ENCODE results near the gene TMEM165. TPM values are rescaled to one million over a fixed set of nuclear protein-coding genes. Genes with fewer than 3 reads are reported as not detected.

Gene TMEM165
- total RNA-seq, 1 experiment from 2014 or later = 146 TPM

GRCh38 chr4:55396308-55397125 lies 760 bp downstream of the TMEM165 start:
- in situ Hi-C loops (cut with HindIII; ENCODE audit: low pct_unique_long_range_greater_than_20kb, low sequenced_read_pairs) = no loop called here
- peak; percentile 59 for DNase-seq (ENCODE audit: low read depth)

- DNase-seq (ENCODE audit: low read depth) = no peak
- in situ Hi-C loops (cut with HindIII; ENCODE audit: low pct_unique_long_range_greater_than_20kb, low sequenced_read_pairs) = no loop called here
Observed at GRCh38 chr4:55397126-55397436, 1.3 kb downstream of the TMEM165 start.

- in situ Hi-C loops (cut with HindIII; ENCODE audit: low pct_unique_long_range_greater_than_20kb, low sequenced_read_pairs) = no loop called here
- peak; percentile 76 for DNase-seq (ENCODE audit: low read depth)
Observed at GRCh38 chr4:55397520-55398321, 2.0 kb downstream of the TMEM165 start.

GRCh38 chr4:55398461-55398860 lies 2.7 kb downstream of the TMEM165 start:
- DNase-seq (ENCODE audit: low read depth) = no peak
- in situ Hi-C loops (cut with HindIII; ENCODE audit: low pct_unique_long_range_greater_than_20kb, low sequenced_read_pairs) = no loop called here

GRCh38 chr4:55398966-55399365 lies 3.2 kb downstream of the TMEM165 start:
- in situ Hi-C loops (cut with HindIII; ENCODE audit: low pct_unique_long_range_greater_than_20kb, low sequenced_read_pairs) = no loop called here
- no peak for DNase-seq (ENCODE audit: low read depth)

DNA sequence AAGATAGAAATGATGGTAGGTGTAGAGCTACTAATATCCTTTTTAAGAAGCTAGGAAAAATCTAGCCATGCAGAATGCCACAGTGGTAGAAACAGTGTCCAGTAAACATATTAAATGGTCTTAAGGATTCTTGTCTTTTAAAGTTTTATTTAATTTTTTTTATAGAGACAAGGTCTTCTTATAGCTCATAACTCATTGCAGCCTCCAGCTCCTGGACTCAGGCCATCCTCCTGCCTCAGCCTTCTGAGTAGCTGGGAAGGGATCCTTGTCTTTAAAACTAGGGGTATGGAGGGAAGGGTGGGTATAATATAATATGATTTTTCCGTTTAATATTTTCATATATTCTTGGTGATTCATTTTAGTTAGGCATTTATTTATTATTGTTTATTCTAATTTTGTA lies 3.8 kb downstream of the TMEM165 start:
- no peak for DNase-seq (ENCODE audit: low read depth)

DNA sequence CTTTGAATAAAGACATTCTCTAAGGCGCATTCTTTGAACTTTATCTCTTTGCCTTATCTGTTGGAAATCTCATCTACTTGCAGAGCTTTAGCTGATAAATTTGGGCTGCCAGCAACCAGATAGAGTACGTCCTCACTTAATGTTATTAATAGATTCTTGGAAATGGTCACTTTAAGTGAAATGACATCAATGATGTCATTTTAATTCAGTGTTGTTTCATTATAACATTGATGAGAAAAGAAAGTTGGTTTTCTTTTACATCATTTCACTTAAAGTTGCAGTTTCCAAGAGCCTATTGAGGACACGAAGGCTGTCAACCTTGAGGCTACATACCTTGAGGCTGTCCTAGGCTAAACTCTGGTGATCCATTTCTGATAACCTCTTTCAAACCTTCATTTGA lies 9.3 kb downstream of the TMEM165 start:
- in situ Hi-C loops (cut with HindIII; ENCODE audit: low pct_unique_long_range_greater_than_20kb, low sequenced_read_pairs) = no loop called here
- no peak for DNase-seq (ENCODE audit: low read depth)

More for the DNA sequence above, 3.8 kb downstream of the TMEM165 start:
- in situ Hi-C loops (cut with HindIII; ENCODE audit: low pct_unique_long_range_greater_than_20kb, low sequenced_read_pairs) = no loop called here

DNA sequence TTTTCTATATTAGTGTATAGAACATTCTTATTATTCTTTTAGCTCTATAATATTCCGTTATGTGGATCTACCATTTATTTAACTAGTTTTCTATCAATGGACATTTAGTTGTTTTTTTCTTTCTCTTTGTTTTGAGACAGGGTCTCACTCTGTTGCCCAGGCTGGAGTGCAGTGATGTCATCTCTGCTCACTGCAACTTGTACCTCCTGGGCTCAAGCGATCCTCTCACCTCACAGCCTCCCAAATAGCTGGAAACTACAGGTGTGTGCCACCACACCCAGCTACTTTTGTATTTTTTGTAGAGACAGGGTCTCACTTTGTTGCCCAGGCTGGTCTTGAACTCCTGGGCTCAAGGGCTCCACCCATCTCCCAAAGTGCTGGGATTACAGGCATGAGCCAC lies 10.8 kb downstream of the TMEM165 start:
- in situ Hi-C loops (cut with HindIII; ENCODE audit: low pct_unique_long_range_greater_than_20kb, low sequenced_read_pairs) = no loop called here

DNA sequence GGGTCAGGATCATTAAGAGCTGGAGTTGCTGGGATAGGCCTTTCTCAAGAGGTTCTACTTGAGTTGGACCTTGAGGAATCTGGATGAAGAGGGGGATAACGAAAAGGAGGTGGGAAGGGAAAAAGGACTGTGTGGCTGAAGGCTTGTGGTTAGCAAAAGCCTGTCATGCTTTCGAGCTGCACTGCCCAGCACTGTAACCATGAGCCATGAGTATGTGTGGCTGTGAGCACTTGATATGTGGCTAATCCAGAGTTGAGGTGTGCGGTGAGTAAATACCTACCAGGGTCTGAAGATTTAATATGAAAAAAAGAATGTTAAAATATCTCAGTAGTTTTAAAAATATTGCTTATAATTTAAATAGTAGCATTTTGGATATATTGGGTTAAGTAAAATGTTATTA lies 11.4 kb downstream of the TMEM165 start:
- DNase-seq (ENCODE audit: low read depth) = no peak
- in situ Hi-C loops (cut with HindIII; ENCODE audit: low pct_unique_long_range_greater_than_20kb, low sequenced_read_pairs) = no loop called here

More for the DNA sequence above, 10.8 kb downstream of the TMEM165 start:
- no peak for DNase-seq (ENCODE audit: low read depth)

DNA sequence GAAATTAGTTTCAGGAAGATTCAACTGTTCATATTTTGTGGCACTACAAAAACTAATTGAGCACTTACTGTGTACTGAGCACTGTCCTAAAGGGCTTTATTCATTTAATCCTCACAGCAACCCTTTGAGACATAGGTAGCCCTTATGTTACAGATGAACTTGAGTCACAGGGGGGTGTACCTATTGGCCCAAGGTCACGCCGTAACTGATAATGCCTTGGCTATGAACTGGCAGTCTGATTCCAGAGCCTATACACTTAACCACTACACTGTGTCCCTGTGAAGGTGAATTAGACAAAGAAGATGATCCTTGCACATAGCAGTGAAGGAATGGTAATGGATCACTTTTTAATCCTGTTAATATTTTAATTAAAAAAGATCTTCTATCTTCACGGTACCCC lies 12.0 kb downstream of the TMEM165 start:
- in situ Hi-C loops (cut with HindIII; ENCODE audit: low pct_unique_long_range_greater_than_20kb, low sequenced_read_pairs) = no loop called here

DNA sequence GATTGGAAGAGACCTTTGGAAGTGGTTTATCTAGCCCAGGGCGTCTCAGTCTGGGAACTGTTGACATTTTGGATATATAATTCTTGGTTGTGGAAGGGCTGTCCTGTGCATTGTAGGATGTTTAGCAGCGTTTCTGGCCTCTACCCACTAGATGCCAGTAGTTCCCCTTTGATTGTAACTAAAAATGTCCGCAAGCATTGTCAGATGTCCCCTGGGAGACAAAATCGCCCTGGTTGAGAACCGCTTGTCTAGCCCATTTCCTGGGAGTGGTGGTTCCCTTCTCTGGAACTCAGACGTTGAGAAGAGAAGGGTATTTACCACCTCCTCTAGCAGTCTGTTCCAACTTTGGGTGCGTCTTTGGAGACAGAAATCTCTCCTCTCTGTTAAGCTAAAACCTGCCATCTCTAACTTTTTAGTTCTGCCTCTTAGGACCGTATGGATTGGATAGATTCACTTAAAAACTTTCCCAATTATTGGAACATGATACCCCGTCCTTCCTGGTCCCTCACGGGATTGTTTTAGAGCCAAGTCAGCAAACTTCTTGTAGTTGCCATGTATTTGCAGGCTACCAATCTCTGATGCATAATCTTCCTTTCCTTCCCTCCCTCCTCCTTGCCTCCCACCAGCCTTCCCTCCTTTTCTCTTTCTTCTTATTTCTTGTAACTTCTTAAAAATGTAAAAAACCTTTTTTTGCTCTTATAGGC lies 13.9 kb downstream of the TMEM165 start:
- DNase-seq (ENCODE audit: low read depth) = no peak
- in situ Hi-C loops (cut with HindIII; ENCODE audit: low pct_unique_long_range_greater_than_20kb, low sequenced_read_pairs) = no loop called here

More for the DNA sequence above, 12.0 kb downstream of the TMEM165 start:
- no peak for DNase-seq (ENCODE audit: low read depth)

- DNase-seq (ENCODE audit: low read depth) = no peak
- in situ Hi-C loops (cut with HindIII; ENCODE audit: low pct_unique_long_range_greater_than_20kb, low sequenced_read_pairs) = no loop called here
Observed at GRCh38 chr4:55410431-55410830, 14.7 kb downstream of the TMEM165 start.

- DNase-seq (ENCODE audit: low read depth) = no peak
- in situ Hi-C loops (cut with HindIII; ENCODE audit: low pct_unique_long_range_greater_than_20kb, low sequenced_read_pairs) = no loop called here
Observed at GRCh38 chr4:55411621-55412020, 15.9 kb downstream of the TMEM165 start.

DNA sequence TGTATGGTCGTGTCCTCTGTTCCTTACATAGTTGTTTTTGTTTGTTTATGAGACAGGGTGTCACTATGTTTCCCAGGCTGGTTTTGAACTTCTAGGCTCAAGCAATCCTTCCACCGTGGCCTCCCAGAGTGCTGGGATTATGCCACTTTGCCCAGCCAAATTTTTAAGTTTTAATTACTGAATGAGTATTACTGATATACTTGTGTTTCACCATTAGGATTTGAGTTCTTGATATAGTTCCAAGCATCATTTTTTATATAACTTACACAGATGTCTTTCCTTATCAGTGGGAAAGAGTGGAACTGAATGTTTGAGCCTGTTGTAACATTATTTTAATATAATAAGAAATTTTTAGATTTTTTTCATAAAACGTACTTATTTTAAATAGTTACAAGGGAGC lies 20.4 kb downstream of the TMEM165 start:
- DNase-seq (ENCODE audit: low read depth) = no peak
- in situ Hi-C loops (cut with HindIII; ENCODE audit: low pct_unique_long_range_greater_than_20kb, low sequenced_read_pairs) = no loop called here

DNA sequence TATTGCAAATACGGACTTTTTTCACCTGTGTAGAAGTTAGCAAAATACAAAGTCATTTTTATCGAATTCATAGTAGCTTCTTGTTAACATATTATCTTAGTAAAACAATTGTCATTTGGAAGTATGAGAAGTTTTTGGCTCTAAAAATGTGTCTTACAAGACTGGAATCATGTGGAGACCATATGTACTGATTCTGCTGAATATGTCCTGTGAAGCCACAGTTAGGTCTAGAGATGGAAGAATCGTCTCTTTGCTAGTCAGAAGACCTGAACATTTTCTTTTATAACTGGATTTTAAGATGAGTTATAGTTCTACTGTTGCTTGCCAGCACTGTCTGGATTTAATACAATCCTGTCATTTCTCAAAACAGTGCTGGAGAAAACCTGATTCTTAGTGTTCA lies 29.0 kb downstream of the TMEM165 start:
- no peak for DNase-seq (ENCODE audit: low read depth)
- in situ Hi-C loops (cut with HindIII; ENCODE audit: low pct_unique_long_range_greater_than_20kb, low sequenced_read_pairs) = no loop called here

DNA sequence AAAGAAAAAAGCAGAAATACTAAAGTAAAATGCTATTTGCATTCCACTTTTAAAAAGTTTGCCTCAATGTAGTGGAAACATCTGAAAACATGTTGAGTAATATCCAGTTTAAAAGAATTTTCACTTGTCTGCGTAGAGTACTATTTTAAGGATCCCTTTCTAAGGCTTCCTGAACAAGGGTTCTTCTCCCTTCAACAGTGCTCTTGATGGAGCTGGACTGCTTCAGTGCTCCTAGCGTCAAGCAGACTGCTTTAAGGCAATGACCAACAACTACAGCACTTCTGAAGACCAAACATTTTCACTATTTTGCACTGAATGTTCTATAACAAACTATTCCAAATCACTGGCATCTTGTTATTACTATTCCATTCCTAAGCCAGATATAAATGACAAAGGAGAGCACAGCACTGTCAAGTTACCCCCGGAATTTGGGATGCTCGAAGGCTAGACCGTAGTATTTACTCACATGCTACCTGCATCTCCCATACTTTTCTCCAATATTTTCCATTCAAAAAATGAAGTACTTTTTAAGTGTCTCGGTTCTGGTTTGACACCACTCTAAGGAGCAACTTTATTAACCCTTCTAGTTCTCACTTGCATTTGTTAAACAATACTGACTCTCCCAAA lies 36.1 kb downstream of the TMEM165 start:
- no peak for DNase-seq (ENCODE audit: low read depth)
- in situ Hi-C loops (cut with HindIII; ENCODE audit: low pct_unique_long_range_greater_than_20kb, low sequenced_read_pairs) = no loop called here

GRCh38 chr4:55435141-55435841 lies 39.5 kb downstream of the TMEM165 start:
- no peak for DNase-seq (ENCODE audit: low read depth)
- in situ Hi-C loops (cut with HindIII; ENCODE audit: low pct_unique_long_range_greater_than_20kb, low sequenced_read_pairs) = no loop called here

- DNase-seq (ENCODE audit: low read depth) = no peak
- in situ Hi-C loops (cut with HindIII; ENCODE audit: low pct_unique_long_range_greater_than_20kb, low sequenced_read_pairs) = no loop called here
Observed at GRCh38 chr4:55437356-55437796, 41.6 kb downstream of the TMEM165 start.
